LNCaP clone FGC (cell line): Measurements from ENCODE around the gene RNF150.
"Not testable (repeated sequence)": the region's sequence is repeated elsewhere in the genome, so short reads cannot be mapped to it uniquely, and the experiment has no call there.

Experiments
- DNase-seq: peaks from one replicate; pipeline ENCODE4 v3.0.0-alpha.2; 2011; ENCODE audit warnings: low read depth
- H3K4me3 ChIP-seq: 2 replicates; pipeline ENCODE4 v1.5.1; 2011; ENCODE audit warnings: mild to moderate bottlenecking, low read depth, low read length, control low read depth
- TF ChIP-seq, protein P1 (sequence below): IDR thresholded peaks from 2 replicates; pipeline ENCODE4 v1.5.1; 2012; ENCODE audit warnings: mild to moderate bottlenecking; ENCODE audit not compliant: control insufficient read depth, insufficient read depth; ENCODE audit errors: extremely low read depth

RNF150 gene

DNA sequence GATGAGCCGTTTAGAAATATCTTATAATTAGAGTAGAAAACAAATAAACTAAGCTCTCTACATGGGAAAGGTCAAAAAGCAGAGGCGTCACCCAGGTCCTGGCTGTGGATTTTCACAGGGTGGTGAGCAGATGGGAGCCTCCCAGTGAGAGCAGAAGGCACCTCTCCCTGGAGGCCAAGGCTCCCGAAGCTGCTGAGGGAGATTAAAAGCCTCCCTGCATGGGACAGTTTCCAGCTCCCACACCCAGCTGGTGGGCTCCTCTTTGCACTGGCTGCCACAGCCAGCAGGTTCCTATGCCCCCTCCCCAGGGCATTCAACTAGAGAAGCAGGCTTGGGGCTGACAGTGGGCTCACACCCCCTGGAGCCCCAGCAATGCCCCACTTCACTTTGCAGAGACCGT lies 321.8 kb downstream of the RNF150 start:
- no peak for DNase-seq
- TF ChIP-seq, protein P1, sequence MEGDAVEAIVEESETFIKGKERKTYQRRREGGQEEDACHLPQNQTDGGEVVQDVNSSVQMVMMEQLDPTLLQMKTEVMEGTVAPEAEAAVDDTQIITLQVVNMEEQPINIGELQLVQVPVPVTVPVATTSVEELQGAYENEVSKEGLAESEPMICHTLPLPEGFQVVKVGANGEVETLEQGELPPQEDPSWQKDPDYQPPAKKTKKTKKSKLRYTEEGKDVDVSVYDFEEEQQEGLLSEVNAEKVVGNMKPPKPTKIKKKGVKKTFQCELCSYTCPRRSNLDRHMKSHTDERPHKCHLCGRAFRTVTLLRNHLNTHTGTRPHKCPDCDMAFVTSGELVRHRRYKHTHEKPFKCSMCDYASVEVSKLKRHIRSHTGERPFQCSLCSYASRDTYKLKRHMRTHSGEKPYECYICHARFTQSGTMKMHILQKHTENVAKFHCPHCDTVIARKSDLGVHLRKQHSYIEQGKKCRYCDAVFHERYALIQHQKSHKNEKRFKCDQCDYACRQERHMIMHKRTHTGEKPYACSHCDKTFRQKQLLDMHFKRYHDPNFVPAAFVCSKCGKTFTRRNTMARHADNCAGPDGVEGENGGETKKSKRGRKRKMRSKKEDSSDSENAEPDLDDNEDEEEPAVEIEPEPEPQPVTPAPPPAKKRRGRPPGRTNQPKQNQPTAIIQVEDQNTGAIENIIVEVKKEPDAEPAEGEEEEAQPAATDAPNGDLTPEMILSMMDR, result no peak
- no peak overlapping the region for H3K4me3 ChIP-seq

DNA sequence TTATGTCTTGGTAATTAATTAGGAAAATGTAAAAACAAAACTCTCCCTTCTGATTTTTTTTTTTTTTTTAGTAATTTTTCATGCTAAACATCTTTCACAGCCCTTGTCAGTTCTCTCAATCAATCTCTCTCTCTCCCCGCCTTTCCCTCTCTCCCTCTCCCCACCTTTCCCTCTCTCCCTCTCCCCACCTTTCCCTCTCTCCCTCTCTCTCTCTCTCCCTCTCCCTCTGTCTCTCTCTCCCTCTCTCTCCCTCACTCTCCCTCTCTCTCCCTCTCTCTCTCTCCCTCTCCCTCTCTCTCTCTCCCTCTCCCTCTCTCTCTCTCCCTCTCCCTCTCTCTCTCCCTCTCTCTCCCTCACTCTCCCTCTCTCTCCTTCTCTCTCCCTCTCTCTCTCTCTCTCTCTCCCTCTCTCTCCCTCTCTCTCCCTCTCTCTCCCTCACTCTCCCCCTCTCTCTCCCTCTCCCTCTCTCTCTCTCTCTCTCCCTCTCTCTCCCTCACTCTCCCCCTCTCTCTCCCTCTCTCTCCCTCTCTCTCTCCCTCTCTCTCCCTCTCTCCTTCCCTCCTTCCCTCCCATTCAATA lies 322.6 kb downstream of the RNF150 start:
- not testable (repeated sequence) for DNase-seq, H3K4me3 ChIP-seq
